ENCODE results near the gene NEK6.

The NEK6 gene

DNA sequence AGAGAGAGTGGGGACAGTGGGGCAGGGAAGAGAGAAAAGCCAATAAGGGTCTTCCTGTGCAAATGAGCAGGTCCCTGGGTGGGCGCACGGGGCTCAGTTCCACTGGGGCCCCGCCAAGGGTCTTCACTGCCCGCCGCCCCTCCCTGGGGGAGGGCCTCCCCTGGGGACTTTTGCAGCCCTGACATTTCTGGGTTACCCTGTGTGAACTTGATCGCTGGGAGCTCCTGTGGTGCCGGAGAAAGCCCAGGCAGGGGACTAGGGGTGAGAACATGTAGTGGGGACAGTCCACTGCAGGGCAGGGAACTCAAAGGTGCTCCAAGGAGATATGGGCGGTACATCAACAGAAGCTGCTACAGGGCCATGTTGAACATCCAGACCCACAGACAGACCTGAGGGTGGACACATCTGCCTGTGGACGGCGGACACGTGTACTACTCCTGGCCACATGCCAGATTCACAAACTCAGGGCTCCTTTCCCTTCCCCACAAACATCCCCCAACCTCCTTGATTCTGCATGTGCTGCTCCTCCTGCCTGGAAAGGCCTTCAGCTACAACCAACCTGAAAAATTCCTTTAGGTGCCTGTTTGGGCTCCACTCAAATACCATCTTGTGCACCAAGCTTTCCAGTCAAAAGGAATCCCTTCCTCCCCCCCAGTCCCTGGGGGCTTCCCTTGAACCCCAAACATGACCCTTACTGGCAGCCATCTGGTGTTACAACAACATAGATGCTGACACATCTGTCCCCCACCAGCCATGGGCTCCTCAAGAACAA, 43.0 kb upstream of the NEK6 start:
- Histone ChIP-seq H3K27me3 (ENCODE audit: insufficient read depth, low read depth) (no peaks in the 10 kb centered on the region), H3K36me3 (ENCODE audit: insufficient read depth) (no peaks in the 10 kb centered on the region), H2AFZ (ENCODE audit: low read depth) (no peak overlapping the region), H3K27ac (no peak overlapping the region), H3K4me1 (ENCODE audit: low read depth, poor library complexity, severe bottlenecking) (peaks cover 37% of the 10 kb centered on the region), H3K79me2 (ENCODE audit: insufficient read depth, low read depth) (no peaks in the 10 kb centered on the region), H3K4me2 (no peak overlapping the region), H4K20me1 (ENCODE audit: insufficient read depth) (no peaks in the 10 kb centered on the region), H3K9ac (no peak overlapping the region), H3K4me3 (IDR thresholded peaks at IDR 0.05; ENCODE audit: insufficient read depth, low read depth, low read length) (no peak overlapping the region)
- no peak for TF ChIP-seq CTCF (conservative IDR thresholded peaks at IDR 0.05; ENCODE audit: low read depth, low read length)

GRCh38 chr9:124215368-124215910, 42.3 kb upstream of the NEK6 start:
- Histone ChIP-seq H3K27me3 (ENCODE audit: insufficient read depth, low read depth) (no peaks in the 10 kb centered on the region), H3K4me2 (no peak overlapping the region), H3K4me3 (IDR thresholded peaks at IDR 0.05; ENCODE audit: insufficient read depth, low read depth, low read length) (no peak overlapping the region), H4K20me1 (ENCODE audit: insufficient read depth) (no peaks in the 10 kb centered on the region), H3K9ac (no peak overlapping the region), H3K79me2 (ENCODE audit: insufficient read depth, low read depth) (no peaks in the 10 kb centered on the region), H3K4me1 (ENCODE audit: low read depth, poor library complexity, severe bottlenecking) (peaks cover 38% of the 10 kb centered on the region), H2AFZ (ENCODE audit: low read depth) (no peak overlapping the region), H3K27ac (no peak overlapping the region), H3K36me3 (ENCODE audit: insufficient read depth) (no peaks in the 10 kb centered on the region)
- no peak for TF ChIP-seq CTCF (conservative IDR thresholded peaks at IDR 0.05; ENCODE audit: low read depth, low read length)

GRCh38 chr9:124215956-124216355, 41.8 kb upstream of the NEK6 start:
- Histone ChIP-seq H2AFZ (ENCODE audit: low read depth) (peak overlapping the region; percentile 67; the same call in 1 of the 2 replicates), H3K27me3 (ENCODE audit: insufficient read depth, low read depth) (no peaks in the 10 kb centered on the region), H3K4me1 (ENCODE audit: low read depth, poor library complexity, severe bottlenecking) (peaks cover 43% of the 10 kb centered on the region), H3K4me2 (peak overlapping the region; percentile 76; the same call in 1 of the 2 replicates), H3K36me3 (ENCODE audit: insufficient read depth) (no peaks in the 10 kb centered on the region), H4K20me1 (ENCODE audit: insufficient read depth) (no peaks in the 10 kb centered on the region), H3K79me2 (ENCODE audit: insufficient read depth, low read depth) (no peaks in the 10 kb centered on the region), H3K4me3 (IDR thresholded peaks at IDR 0.05; ENCODE audit: insufficient read depth, low read depth, low read length) (no peak overlapping the region), H3K27ac (no peak overlapping the region), H3K9ac (no peak overlapping the region)
- no peak for TF ChIP-seq CTCF (conservative IDR thresholded peaks at IDR 0.05; ENCODE audit: low read depth, low read length)

GRCh38 chr9:124216474-124217176, 41.1 kb upstream of the NEK6 start:
- Histone ChIP-seq H3K79me2 (ENCODE audit: insufficient read depth, low read depth) (no peaks in the 10 kb centered on the region), H3K36me3 (ENCODE audit: insufficient read depth) (no peaks in the 10 kb centered on the region), H3K4me2 (peak overlapping the region; percentile 76), H2AFZ (ENCODE audit: low read depth) (peak overlapping the region; percentile 67), H3K4me1 (ENCODE audit: low read depth, poor library complexity, severe bottlenecking) (peaks cover 50% of the 10 kb centered on the region), H3K27ac (0 out of 2 replicates have a peak overlapping the region, but pooled peaks have one; percentile 15), H3K27me3 (ENCODE audit: insufficient read depth, low read depth) (no peaks in the 10 kb centered on the region), H3K4me3 (IDR thresholded peaks at IDR 0.05; ENCODE audit: insufficient read depth, low read depth, low read length) (no peak overlapping the region), H4K20me1 (ENCODE audit: insufficient read depth) (no peaks in the 10 kb centered on the region), H3K9ac (peak overlapping the region; percentile 9; the same call in 1 of the 2 replicates)
- TF ChIP-seq CTCF (conservative IDR thresholded peaks at IDR 0.05; ENCODE audit: low read depth, low read length) = no peak

Data from KMS-11 (cell line).